Measurements from ENCODE around the gene UCMA. TPM values are rescaled to one million over a fixed set of nuclear protein-coding genes. Genes with fewer than 3 reads are reported as not detected.

The UCMA gene
- total and polyA plus RNA-seq, 4 donors = not detected

- no peaks in the 10 kb centered on the region for H3K4me1 ChIP-seq (ENCODE audit: control insufficient read depth in 4 of 4, insufficient read depth in 4 of 4, low read length in 3 of 4)
- H3K27ac ChIP-seq (ENCODE audit: low read depth in 1 of 2, low read length in 2 of 2) = no peak overlapping the region
- DNase-seq (ENCODE audit: low spot score) = no peak
- TF ChIP-seq TAF1 (conservative IDR thresholded peaks at IDR 0.05) (no peak), CTCF (IDR thresholded peaks at IDR 0.05; ENCODE audit: low read depth, low read length, missing input control) (no peak), FOXA1 (IDR thresholded peaks at IDR 0.05) (no peak), NR2F2 (IDR thresholded peaks at IDR 0.05) (no peak), JUND (IDR thresholded peaks at IDR 0.05) (no peak), ATF3 (IDR thresholded peaks at IDR 0.05) (no peak), SP1 (IDR thresholded peaks at IDR 0.05) (no peak), FOXA2 (IDR thresholded peaks at IDR 0.05) (no peak), REST (IDR thresholded peaks at IDR 0.05) (no peak), EGR1 (IDR thresholded peaks at IDR 0.05; ENCODE audit: low read depth in 2 of 2) (no peak), HNF4G (IDR thresholded peaks at IDR 0.05) (no peak), HNF4A (conservative IDR thresholded peaks at IDR 0.05) (no peak), GABPA (IDR thresholded peaks at IDR 0.05 in 1 of 2, conservative IDR thresholded peaks at IDR 0.05 in 1 of 2) (no peak)
- H3K4me3 ChIP-seq (ENCODE audit: low read depth in 1 of 3, low read length in 3 of 3) = no peak overlapping the region
- H3K27me3 ChIP-seq (ENCODE audit: control insufficient read depth in 4 of 4, insufficient read depth in 4 of 4, low read length in 3 of 4) = no peaks in the 10 kb centered on the region
- H3K9ac ChIP-seq (ENCODE audit: low read depth in 1 of 2, low read length in 2 of 2) = no peak overlapping the region
- H3K9me3 ChIP-seq (ENCODE audit: control insufficient read depth in 4 of 4, low read length in 3 of 4) = no peaks in the 10 kb centered on the region
- no peaks in the 10 kb centered on the region for H3K36me3 ChIP-seq (ENCODE audit: control insufficient read depth in 4 of 4, insufficient read depth in 3 of 4, low read depth in 1 of 4, low read length in 3 of 4)
- 90% methylated on average over 16 of the region's 16 CpGs for WGBS
These were observed 4.3 kb upstream of the UCMA start for GRCh38 chr10:13238271-13239077.

- 91% methylated on average over 8 of the region's 8 CpGs for WGBS
- no peak for TF ChIP-seq FOXA2 (IDR thresholded peaks at IDR 0.05)
- TF ChIP-seq GABPA (IDR thresholded peaks at IDR 0.05 in 1 of 2, conservative IDR thresholded peaks at IDR 0.05 in 1 of 2) = no peak
- no peak for TF ChIP-seq FOXA1 (IDR thresholded peaks at IDR 0.05)
- no peak for TF ChIP-seq YY1 (IDR thresholded peaks at IDR 0.05)
- no peak for TF ChIP-seq SP1 (IDR thresholded peaks at IDR 0.05)
- TF ChIP-seq RAD21 (IDR thresholded peaks at IDR 0.05) = no peak
- no peak for TF ChIP-seq CTCF (IDR thresholded peaks at IDR 0.05; ENCODE audit: low read depth, low read length, missing input control)
- no peak for TF ChIP-seq JUND (IDR thresholded peaks at IDR 0.05)
- TF ChIP-seq EGR1 (IDR thresholded peaks at IDR 0.05; ENCODE audit: low read depth in 2 of 2) = no peak
- TF ChIP-seq NR2F2 (IDR thresholded peaks at IDR 0.05) = no peak
- no peak for TF ChIP-seq HNF4G (IDR thresholded peaks at IDR 0.05)
- TF ChIP-seq REST (IDR thresholded peaks at IDR 0.05) = no peak
- no peak for TF ChIP-seq MAX (IDR thresholded peaks at IDR 0.05)
- TF ChIP-seq TAF1 (conservative IDR thresholded peaks at IDR 0.05) = no peak
These were observed 2.5 kb upstream of the UCMA start for GRCh38 chr10:13236638-13237037.

More at GRCh38 chr10:13236638-13237037, 2.5 kb upstream of the UCMA start:
- no peak overlapping the region for H3K4me3 ChIP-seq (ENCODE audit: low read depth in 1 of 3, low read length in 3 of 3)
- DNase-seq (ENCODE audit: low spot score) = no peak
- no peak overlapping the region for H3K27ac ChIP-seq (ENCODE audit: low read depth in 1 of 2, low read length in 2 of 2)
- H3K9me3 ChIP-seq (ENCODE audit: control insufficient read depth in 4 of 4, low read length in 3 of 4) = no peaks in the 10 kb centered on the region
- no peaks in the 10 kb centered on the region for H3K27me3 ChIP-seq (ENCODE audit: control insufficient read depth in 4 of 4, insufficient read depth in 4 of 4, low read length in 3 of 4)
- no peaks in the 10 kb centered on the region for H3K4me1 ChIP-seq (ENCODE audit: control insufficient read depth in 4 of 4, insufficient read depth in 4 of 4, low read length in 3 of 4)
- no peaks in the 10 kb centered on the region for H3K36me3 ChIP-seq (ENCODE audit: control insufficient read depth in 4 of 4, insufficient read depth in 3 of 4, low read depth in 1 of 4, low read length in 3 of 4)
- no peak overlapping the region for H3K9ac ChIP-seq (ENCODE audit: low read depth in 1 of 2, low read length in 2 of 2)

All from liver (tissue), 9 donors.